A673 (cell line): ENCODE results near the gene FGR. TPM values are rescaled to one million over a fixed set of nuclear protein-coding genes. Genes with fewer than 3 reads are reported as not detected.

Experiments
- BruUV-seq: library from RNA; stranded (reverse); fragments of 400-500 nt; replicated peaks from 2 replicates; lab custom pipeline; 2021; lab: Mats Ljungman, UMichigan
- CTCF ChIA-PET: fragments of 300-600 bp; sonication (Branson Sonifier 250); formaldehyde crosslinking; loops from one replicate; lab custom pipeline; 2022; ENCODE audit warnings: antibody characterized with exemption; lab: Charles Lee
- POLR2A ChIA-PET: fragments of 300-600 bp; sonication (Branson Sonifier 250); formaldehyde crosslinking; loops from one replicate; lab custom pipeline; 2022; ENCODE audit warnings: antibody characterized with exemption; ENCODE audit not compliant: low non-redundant PET; lab: Charles Lee
- DNase-seq: peaks from one replicate; pipeline ENCODE4 v3.0.0-alpha.2; 2015; ENCODE audit warnings: low spot score
- H3K27ac ChIP-seq: fragments of 200-600 bp; sonication (generic); 2 replicates; pipeline ENCODE4 v1.5.1; 2016; ENCODE audit warnings: mixed run types, low read depth, mild to moderate bottlenecking, mixed read lengths, antibody characterized with exemption, low read length; ENCODE audit not compliant: poor library complexity, severe bottlenecking
- H3K27me3 ChIP-seq: fragments of 200-600 bp; sonication (generic); replicated peaks from 2 replicates; pipeline ENCODE4 v1.6.1; 2017; ENCODE audit warnings: mixed run types, low read depth, mild to moderate bottlenecking, mixed read lengths, antibody characterized with exemption, low read length; ENCODE audit not compliant: insufficient read depth, poor library complexity
- H3K36me3 ChIP-seq: fragments of 200-600 bp; sonication (generic); 2 replicates; pipeline ENCODE4 v1.6.1; 2016; ENCODE audit warnings: mixed run types, mild to moderate bottlenecking, mixed read lengths, antibody characterized with exemption, low read length; ENCODE audit not compliant: insufficient read depth, poor library complexity, severe bottlenecking
- H3K4me1 ChIP-seq: fragments of 200-600 bp; sonication (generic); 2 replicates; pipeline ENCODE4 v1.6.1; 2017; ENCODE audit warnings: mixed run types, mild to moderate bottlenecking, mixed read lengths, antibody characterized with exemption, low read length; ENCODE audit not compliant: insufficient read depth, poor library complexity, severe bottlenecking
- H3K4me3 ChIP-seq: fragments of 200-600 bp; sonication (generic); 2 replicates; pipeline ENCODE4 v1.5.1; 2016; ENCODE audit warnings: low read depth, mixed run types, mild to moderate bottlenecking, mixed read lengths, low read length; ENCODE audit not compliant: poor library complexity, severe bottlenecking
- H3K9me3 ChIP-seq: fragments of 200-600 bp; sonication (generic); 2 replicates; pipeline ENCODE4 v1.6.1; 2016; ENCODE audit warnings: mixed run types, low read depth, mild to moderate bottlenecking, mixed read lengths, antibody characterized with exemption, low read length; ENCODE audit not compliant: poor library complexity, severe bottlenecking
- EZH2 ChIP-seq: fragments of 200-600 bp; sonication (generic); IDR thresholded peaks from 2 replicates; pipeline ENCODE4 v1.6.1; 2017; ENCODE audit warnings: borderline replicate concordance, low read depth, mild to moderate bottlenecking, mixed read lengths, antibody characterized with exemption, low read length; ENCODE audit not compliant: poor library complexity, severe bottlenecking
- intact Hi-C: fragments of 100-400 bp; cut with micrococcal nuclease; formaldehyde crosslinking; loops from one replicate; pipeline ENCODE4 v1.10.0; 2022; ENCODE audit not compliant: unreplicated experiment
- total RNA-seq: library from RNA; stranded (reverse); gene quantifications from 2 replicates; pipeline ENCODE4 v1.2.3, GENCODE V29; 2021
- TF ChIP-seq, protein P1 (sequence below): fragments of 300-800, 200-600 bp; sonication (generic); conservative IDR thresholded peaks from 2 replicates; pipeline ENCODE4 v1.5.1; 2017; ENCODE audit warnings: low read depth, mild to moderate bottlenecking, antibody characterized with exemption, low read length, moderate library complexity, mixed read lengths

Gene FGR
- total RNA-seq, 1 experiment from 2014 or later: not detected

DNA sequence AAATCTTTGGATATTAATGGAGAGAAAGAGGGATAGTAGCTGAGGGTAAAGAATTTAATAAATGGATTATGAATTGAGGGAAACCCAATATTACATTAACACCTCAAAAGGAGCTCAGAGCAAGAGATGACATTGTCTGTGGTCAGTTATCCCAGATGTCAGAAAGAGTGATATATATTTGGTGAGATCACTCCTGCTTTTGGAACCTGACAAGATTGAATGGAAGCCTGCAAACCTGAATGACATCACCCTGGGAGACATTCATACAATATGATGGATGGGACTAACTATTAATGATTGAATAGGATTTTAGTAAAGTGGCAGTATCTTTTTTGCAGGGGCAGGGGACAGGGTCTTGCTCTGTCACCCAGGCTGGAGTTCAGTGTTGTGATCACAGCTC is 43.8 kb upstream of the FGR start:
- intact Hi-C loops: no loop called here
- BruUV-seq: no TSS peak
- peaks cover 8% of the 10 kb centered on the region for H3K9me3 ChIP-seq
- no peak overlapping the region for H3K4me3 ChIP-seq
- H3K36me3 ChIP-seq: no peaks in the 10 kb centered on the region
- H3K4me1 ChIP-seq: no peaks in the 10 kb centered on the region
- no peak overlapping the region for H3K27ac ChIP-seq
- H3K27me3 ChIP-seq: no peaks in the 10 kb centered on the region
- no peak for DNase-seq
- TF ChIP-seq, protein P1, sequence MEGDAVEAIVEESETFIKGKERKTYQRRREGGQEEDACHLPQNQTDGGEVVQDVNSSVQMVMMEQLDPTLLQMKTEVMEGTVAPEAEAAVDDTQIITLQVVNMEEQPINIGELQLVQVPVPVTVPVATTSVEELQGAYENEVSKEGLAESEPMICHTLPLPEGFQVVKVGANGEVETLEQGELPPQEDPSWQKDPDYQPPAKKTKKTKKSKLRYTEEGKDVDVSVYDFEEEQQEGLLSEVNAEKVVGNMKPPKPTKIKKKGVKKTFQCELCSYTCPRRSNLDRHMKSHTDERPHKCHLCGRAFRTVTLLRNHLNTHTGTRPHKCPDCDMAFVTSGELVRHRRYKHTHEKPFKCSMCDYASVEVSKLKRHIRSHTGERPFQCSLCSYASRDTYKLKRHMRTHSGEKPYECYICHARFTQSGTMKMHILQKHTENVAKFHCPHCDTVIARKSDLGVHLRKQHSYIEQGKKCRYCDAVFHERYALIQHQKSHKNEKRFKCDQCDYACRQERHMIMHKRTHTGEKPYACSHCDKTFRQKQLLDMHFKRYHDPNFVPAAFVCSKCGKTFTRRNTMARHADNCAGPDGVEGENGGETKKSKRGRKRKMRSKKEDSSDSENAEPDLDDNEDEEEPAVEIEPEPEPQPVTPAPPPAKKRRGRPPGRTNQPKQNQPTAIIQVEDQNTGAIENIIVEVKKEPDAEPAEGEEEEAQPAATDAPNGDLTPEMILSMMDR: no peak
- TF ChIP-seq EZH2: no peak
- POLR2A ChIA-PET: no interaction called here
- CTCF ChIA-PET: no interaction called here

DNA sequence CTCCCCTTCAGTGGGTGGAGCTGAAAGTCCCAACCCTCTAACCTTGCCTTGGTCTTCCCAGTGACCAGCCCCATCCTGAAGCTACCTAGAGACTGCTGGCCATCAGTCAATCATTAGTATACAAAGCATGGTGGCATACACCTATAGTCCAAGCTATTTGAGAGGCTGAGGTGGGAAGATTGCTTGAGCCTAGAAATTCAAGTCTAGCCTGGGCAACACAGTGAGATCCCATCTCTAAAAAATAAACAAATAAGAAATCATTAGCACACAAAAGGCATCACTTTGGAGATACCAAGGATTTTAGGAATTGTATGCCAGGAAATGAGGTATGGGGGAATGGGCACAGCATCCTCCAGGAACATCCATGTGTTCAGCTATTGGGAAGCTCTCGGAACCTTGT is 41.4 kb upstream of the FGR start:
- Histone ChIP-seq H3K4me3 (no peak overlapping the region), H3K27me3 (no peaks in the 10 kb centered on the region), H3K9me3 (peaks cover 8% of the 10 kb centered on the region), H3K36me3 (no peaks in the 10 kb centered on the region), H3K4me1 (peaks cover 9% of the 10 kb centered on the region), H3K27ac (no peak overlapping the region)
- TF ChIP-seq, protein P1: no peak
- no peak for TF ChIP-seq EZH2
- CTCF ChIA-PET: no interaction called here
- POLR2A ChIA-PET: no interaction called here
- no TSS peak for BruUV-seq
- no peak for DNase-seq
- intact Hi-C loops: no loop called here

DNA sequence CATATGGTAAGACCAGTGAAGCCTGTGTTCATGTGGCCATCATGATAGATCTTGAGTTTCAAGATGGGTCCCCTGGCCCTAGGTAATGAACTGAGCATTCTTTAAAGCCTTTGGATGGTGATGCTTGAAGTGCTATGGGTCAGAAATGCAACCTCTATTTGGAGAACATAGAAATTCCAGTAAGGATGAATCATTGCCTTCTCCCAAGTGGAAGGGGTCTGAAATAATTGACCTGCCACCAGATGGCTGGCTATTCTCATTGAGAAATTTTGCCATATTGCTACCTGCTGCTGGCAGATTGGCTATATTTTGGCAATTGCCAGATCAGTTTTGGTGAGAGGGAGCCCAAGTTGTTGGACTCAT is 37.7 kb upstream of the FGR start:
- DNase-seq: no peak
- CTCF ChIA-PET: interaction anchor here (1.1 kb wide), 1 partner anchor 53 kb away, joined by 5 read pairs; the partner anchor contains the start of gene FAM76A
- TF ChIP-seq, protein P1: no peak
- TF ChIP-seq EZH2: no peak
- H3K4me3 ChIP-seq: peak overlapping the region; percentile 40
- intact Hi-C loops: no loop called here
- BruUV-seq: no TSS peak
- POLR2A ChIA-PET: no interaction called here
- no peaks in the 10 kb centered on the region for H3K9me3 ChIP-seq
- H3K27ac ChIP-seq: peak overlapping the region; percentile 62
- H3K27me3 ChIP-seq: no peaks in the 10 kb centered on the region
- no peaks in the 10 kb centered on the region for H3K36me3 ChIP-seq
- H3K4me1 ChIP-seq: peaks cover 9% of the 10 kb centered on the region
